ENCODE data around the gene TCP10L.

TCP10L gene

DNA sequence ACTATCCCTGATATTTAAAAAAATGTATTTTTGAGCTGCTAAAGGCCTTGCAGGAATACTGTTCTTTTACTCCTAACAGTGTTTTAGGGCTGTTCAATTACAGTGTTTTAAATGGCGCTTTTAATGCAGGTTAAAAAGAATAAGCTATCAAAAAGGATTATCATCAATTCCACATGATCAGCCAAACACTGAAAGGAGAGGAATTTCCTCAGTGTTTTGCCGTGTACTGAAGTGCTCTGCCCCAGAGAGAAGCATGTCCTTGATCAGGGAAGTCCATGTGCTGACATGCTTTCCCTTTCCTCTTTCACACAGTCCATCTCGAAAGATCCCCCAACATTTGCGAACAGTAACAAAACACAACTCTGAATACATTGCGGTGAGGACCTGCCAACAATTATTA lies 23.5 kb upstream of the TCP10L start:
- over 99% methylated on average over 5 of the region's 5 CpGs for WGBS
- H3K27ac ChIP-seq (ENCODE audit: low read length, poor library complexity, severe bottlenecking): no peak overlapping the region

DNA sequence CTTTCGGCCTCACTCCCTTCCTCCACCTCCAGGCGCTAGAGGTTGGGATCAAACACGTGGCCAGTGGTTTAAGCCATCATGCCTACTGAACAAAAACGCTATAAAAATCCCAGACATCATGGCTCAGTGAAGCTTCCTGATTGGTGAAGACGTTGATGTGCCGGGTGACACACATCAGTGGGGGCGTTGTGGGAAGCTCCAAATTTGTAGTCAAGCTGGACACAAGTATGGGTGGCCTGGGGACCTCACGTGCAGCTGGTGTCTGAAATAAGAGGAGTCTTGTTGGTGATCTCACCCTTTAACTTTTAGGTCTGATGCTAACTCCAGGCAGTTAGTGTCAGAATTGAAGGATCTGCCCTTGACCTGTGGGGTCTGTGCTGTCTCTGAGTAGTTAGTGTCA lies 20.1 kb upstream of the TCP10L start:
- no peak overlapping the region for H3K4ac ChIP-seq (ENCODE audit: low read depth in 1 of 2, low read length in 2 of 2)
- no peak overlapping the region for H3K27ac ChIP-seq (ENCODE audit: low read length, poor library complexity, severe bottlenecking)
- no peak overlapping the region for H4K8ac ChIP-seq (ENCODE audit: low read length)
- no peak overlapping the region for H3K4me3 ChIP-seq (ENCODE audit: insufficient read depth in 1 of 2, low read depth in 1 of 2, low read length in 2 of 2)
- H2AFZ ChIP-seq (ENCODE audit: low read depth, low read length): no peak overlapping the region
- H3K4me1 ChIP-seq (ENCODE audit: control insufficient read depth, insufficient read depth, low read depth, low read length): peaks cover 2% of the 10 kb centered on the region
- H3K9ac ChIP-seq (ENCODE audit: low read length): no peak overlapping the region
- no peak overlapping the region for H3K18ac ChIP-seq (ENCODE audit: low read depth in 1 of 2, low read length in 2 of 2)
- H2BK15ac ChIP-seq (ENCODE audit: low read depth, poor library complexity, severe bottlenecking): no peak overlapping the region
- no peak for DNase-seq
- no peak overlapping the region for H2BK12ac ChIP-seq (ENCODE audit: low read length in 2 of 2)
- no peaks in the 10 kb centered on the region for H3K27me3 ChIP-seq (ENCODE audit: control insufficient read depth in 1 of 2, insufficient read depth in 1 of 2, low read length in 2 of 2)
- H3K14ac ChIP-seq (ENCODE audit: low read length in 2 of 2): no peak overlapping the region
- no peak overlapping the region for H2AK5ac ChIP-seq (ENCODE audit: low read length, severe bottlenecking)
- WGBS: 93% methylated on average over 8 of the region's 8 CpGs
- peaks cover 32% of the 10 kb centered on the region for H3K79me1 ChIP-seq (replicated peaks; ENCODE audit: low read length, poor library complexity, severe bottlenecking)
- H3K9me3 ChIP-seq (ENCODE audit: control insufficient read depth, low read length): no peaks in the 10 kb centered on the region
- H2BK5ac ChIP-seq (ENCODE audit: low read depth, low read length, poor library complexity, severe bottlenecking): no peak overlapping the region
- H3K36me3 ChIP-seq (ENCODE audit: control insufficient read depth in 1 of 2, insufficient read depth in 2 of 2, low read depth in 1 of 2, low read length in 2 of 2): peaks cover 50 to 81% of the 10 kb centered on the region in 2 experiments
- H4K91ac ChIP-seq (ENCODE audit: low read length): no peak overlapping the region
- no peak overlapping the region for H2BK120ac ChIP-seq (ENCODE audit: low read depth, low read length)
- H3K4me2 ChIP-seq (ENCODE audit: low read length, poor library complexity, severe bottlenecking): no peak overlapping the region
- no peak overlapping the region for H3K23ac ChIP-seq (ENCODE audit: low read length in 2 of 2)

More for the DNA sequence above, 23.5 kb upstream of the TCP10L start:
- no peak overlapping the region for H2AK5ac ChIP-seq (ENCODE audit: low read length, severe bottlenecking)
- no peak overlapping the region for H2AFZ ChIP-seq (ENCODE audit: low read depth, low read length)
- no peaks in the 10 kb centered on the region for H3K9me3 ChIP-seq (ENCODE audit: control insufficient read depth, low read length)
- H4K91ac ChIP-seq (ENCODE audit: low read length): no peak overlapping the region
- no peak overlapping the region for H4K8ac ChIP-seq (ENCODE audit: low read length)
- peaks cover 32 to 56% of the 10 kb centered on the region in 2 experiments for H3K36me3 ChIP-seq (ENCODE audit: control insufficient read depth in 1 of 2, insufficient read depth in 2 of 2, low read depth in 1 of 2, low read length in 2 of 2)
- no peaks in the 10 kb centered on the region for H3K27me3 ChIP-seq (ENCODE audit: control insufficient read depth in 1 of 2, insufficient read depth in 1 of 2, low read length in 2 of 2)
- H3K4me2 ChIP-seq (ENCODE audit: low read length, poor library complexity, severe bottlenecking): no peak overlapping the region
- no peak overlapping the region for H3K14ac ChIP-seq (ENCODE audit: low read length in 2 of 2)
- no peak overlapping the region for H2BK15ac ChIP-seq (ENCODE audit: low read depth, poor library complexity, severe bottlenecking)
- no peak overlapping the region for H2BK5ac ChIP-seq (ENCODE audit: low read depth, low read length, poor library complexity, severe bottlenecking)
- H3K9ac ChIP-seq (ENCODE audit: low read length): no peak overlapping the region
- DNase-seq: no peak
- peaks cover 9% of the 10 kb centered on the region for H3K4me1 ChIP-seq (ENCODE audit: control insufficient read depth, insufficient read depth, low read depth, low read length)
- H3K23ac ChIP-seq (ENCODE audit: low read length in 2 of 2): no peak overlapping the region
- H3K79me1 ChIP-seq (replicated peaks; ENCODE audit: low read length, poor library complexity, severe bottlenecking): peaks cover 30% of the 10 kb centered on the region
- H2BK120ac ChIP-seq (ENCODE audit: low read depth, low read length): no peak overlapping the region
- H3K4me3 ChIP-seq (ENCODE audit: insufficient read depth in 1 of 2, low read depth in 1 of 2, low read length in 2 of 2): no peak overlapping the region
- H2BK12ac ChIP-seq (ENCODE audit: low read length in 2 of 2): no peak overlapping the region
- H3K18ac ChIP-seq (ENCODE audit: low read depth in 1 of 2, low read length in 2 of 2): no peak overlapping the region
- no peak overlapping the region for H3K4ac ChIP-seq (ENCODE audit: low read depth in 1 of 2, low read length in 2 of 2)

DNA sequence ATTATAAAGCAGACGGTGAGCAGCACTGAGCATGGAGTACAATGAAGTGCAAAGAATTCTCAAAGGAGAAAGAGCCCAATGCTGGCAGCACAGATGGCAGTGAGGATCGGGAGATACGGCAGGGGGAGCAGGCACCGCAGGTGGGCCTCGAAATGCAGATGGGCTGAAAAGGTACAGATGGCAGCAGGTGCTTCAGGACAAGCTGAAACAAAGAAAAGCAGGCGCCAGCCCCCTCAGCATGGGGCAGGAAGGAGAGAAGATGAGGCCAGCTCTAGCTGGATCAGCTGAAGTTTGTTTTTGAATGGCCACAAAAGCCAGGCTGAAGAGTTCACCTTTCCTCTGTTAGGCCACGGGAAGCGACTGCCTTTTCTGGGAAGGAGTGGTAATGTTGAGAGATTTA lies 19.1 kb upstream of the TCP10L start:
- peaks cover 52 to 86% of the 10 kb centered on the region in 2 experiments for H3K36me3 ChIP-seq (ENCODE audit: control insufficient read depth in 1 of 2, insufficient read depth in 2 of 2, low read depth in 1 of 2, low read length in 2 of 2)
- no peak overlapping the region for H3K4me2 ChIP-seq (ENCODE audit: low read length, poor library complexity, severe bottlenecking)
- no peak overlapping the region for H3K14ac ChIP-seq (ENCODE audit: low read length in 2 of 2)
- H3K4me3 ChIP-seq (ENCODE audit: insufficient read depth in 1 of 2, low read depth in 1 of 2, low read length in 2 of 2): no peak overlapping the region
- no peak overlapping the region for H3K23ac ChIP-seq (ENCODE audit: low read length in 2 of 2)
- no peaks in the 10 kb centered on the region for H3K9me3 ChIP-seq (ENCODE audit: control insufficient read depth, low read length)
- H2AFZ ChIP-seq (ENCODE audit: low read depth, low read length): no peak overlapping the region
- H3K79me1 ChIP-seq (replicated peaks; ENCODE audit: low read length, poor library complexity, severe bottlenecking): peaks cover 35% of the 10 kb centered on the region
- DNase-seq: no peak
- H3K27ac ChIP-seq (ENCODE audit: low read length, poor library complexity, severe bottlenecking): no peak overlapping the region
- no peak overlapping the region for H2BK15ac ChIP-seq (ENCODE audit: low read depth, poor library complexity, severe bottlenecking)
- no peaks in the 10 kb centered on the region for H3K27me3 ChIP-seq (ENCODE audit: control insufficient read depth in 1 of 2, insufficient read depth in 1 of 2, low read length in 2 of 2)
- peaks cover 5% of the 10 kb centered on the region for H3K4me1 ChIP-seq (ENCODE audit: control insufficient read depth, insufficient read depth, low read depth, low read length)
- no peak overlapping the region for H4K8ac ChIP-seq (ENCODE audit: low read length)
- H2BK5ac ChIP-seq (ENCODE audit: low read depth, low read length, poor library complexity, severe bottlenecking): no peak overlapping the region
- H2BK120ac ChIP-seq (ENCODE audit: low read depth, low read length): no peak overlapping the region
- H3K4ac ChIP-seq (ENCODE audit: low read depth in 1 of 2, low read length in 2 of 2): no peak overlapping the region
- H3K18ac ChIP-seq (ENCODE audit: low read depth in 1 of 2, low read length in 2 of 2): no peak overlapping the region
- no peak overlapping the region for H2AK5ac ChIP-seq (ENCODE audit: low read length, severe bottlenecking)
- no peak overlapping the region for H2BK12ac ChIP-seq (ENCODE audit: low read length in 2 of 2)
- no peak overlapping the region for H4K91ac ChIP-seq (ENCODE audit: low read length)
- no peak overlapping the region for H3K9ac ChIP-seq (ENCODE audit: low read length)
- 81% methylated on average over 8 of the region's 8 CpGs for WGBS

DNA sequence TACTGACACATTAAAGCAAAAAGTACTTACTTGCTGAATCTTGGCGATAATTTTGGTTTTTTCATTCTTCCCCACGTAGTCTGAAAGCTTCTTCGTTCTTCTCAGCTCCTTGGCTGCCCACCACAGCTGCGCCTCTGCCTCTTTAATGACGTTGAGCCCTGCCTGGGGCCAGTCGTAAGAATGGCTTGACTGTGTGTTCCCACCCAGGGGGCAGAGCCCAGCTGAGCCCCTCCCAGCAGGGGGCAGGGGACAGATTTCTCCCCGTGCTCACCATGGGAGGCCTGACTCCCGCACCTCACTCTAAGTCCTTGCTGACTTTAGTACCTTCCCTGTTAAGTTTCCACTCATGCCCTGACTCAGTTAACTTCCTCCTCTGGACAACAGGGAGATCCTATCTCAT lies 17.8 kb upstream of the TCP10L start:
- Histone ChIP-seq H3K18ac (ENCODE audit: low read depth in 1 of 2, low read length in 2 of 2) (no peak overlapping the region), H3K14ac (ENCODE audit: low read length in 2 of 2) (no peak overlapping the region), H4K91ac (ENCODE audit: low read length) (no peak overlapping the region), H2AFZ (ENCODE audit: low read depth, low read length) (no peak overlapping the region), H3K36me3 (ENCODE audit: control insufficient read depth in 1 of 2, insufficient read depth in 2 of 2, low read depth in 1 of 2, low read length in 2 of 2) (peaks cover 52 to 84% of the 10 kb centered on the region in 2 experiments), H2BK120ac (ENCODE audit: low read depth, low read length) (no peak overlapping the region), H3K4me3 (ENCODE audit: insufficient read depth in 1 of 2, low read depth in 1 of 2, low read length in 2 of 2) (no peak overlapping the region), H4K8ac (ENCODE audit: low read length) (no peak overlapping the region), H2BK5ac (ENCODE audit: low read depth, low read length, poor library complexity, severe bottlenecking) (no peak overlapping the region), H3K4me1 (ENCODE audit: control insufficient read depth, insufficient read depth, low read depth, low read length) (peaks cover 5% of the 10 kb centered on the region), H2BK12ac (ENCODE audit: low read length in 2 of 2) (no peak overlapping the region), H3K9ac (ENCODE audit: low read length) (no peak overlapping the region), H3K79me1 (replicated peaks; ENCODE audit: low read length, poor library complexity, severe bottlenecking) (peaks cover 32% of the 10 kb centered on the region), H2AK5ac (ENCODE audit: low read length, severe bottlenecking) (no peak overlapping the region), H3K27me3 (ENCODE audit: control insufficient read depth in 1 of 2, insufficient read depth in 1 of 2, low read length in 2 of 2) (no peaks in the 10 kb centered on the region), H3K4ac (ENCODE audit: low read depth in 1 of 2, low read length in 2 of 2) (no peak overlapping the region), H2BK15ac (ENCODE audit: low read depth, poor library complexity, severe bottlenecking) (no peak overlapping the region), H3K4me2 (ENCODE audit: low read length, poor library complexity, severe bottlenecking) (no peak overlapping the region), H3K27ac (ENCODE audit: low read length, poor library complexity, severe bottlenecking) (no peak overlapping the region), H3K9me3 (ENCODE audit: control insufficient read depth, low read length) (no peaks in the 10 kb centered on the region), H3K23ac (ENCODE audit: low read length in 2 of 2) (no peak overlapping the region)
- WGBS: 79% methylated on average over 8 of the region's 8 CpGs
- no peak for DNase-seq
